Activated CD4-positive, alpha-beta T cell treated with anti-CD3 and anti-CD28 coated beads, Interleukin-2, amount 50 U/mL, for 24 hours (primary cell): ENCODE results near the gene AGMO.
"Not testable (repeated sequence)": the region's sequence is repeated elsewhere in the genome, so short reads cannot be mapped to it uniquely, and the experiment has no call there.

Source experiments
- DNase-seq, 2 donors: peaks; one replicate each; pipeline ENCODE4 v3.0.0-alpha.2; 2020; ENCODE audit warnings: low read depth in 1 of 2, low spot score in 1 of 2

The AGMO gene

DNA sequence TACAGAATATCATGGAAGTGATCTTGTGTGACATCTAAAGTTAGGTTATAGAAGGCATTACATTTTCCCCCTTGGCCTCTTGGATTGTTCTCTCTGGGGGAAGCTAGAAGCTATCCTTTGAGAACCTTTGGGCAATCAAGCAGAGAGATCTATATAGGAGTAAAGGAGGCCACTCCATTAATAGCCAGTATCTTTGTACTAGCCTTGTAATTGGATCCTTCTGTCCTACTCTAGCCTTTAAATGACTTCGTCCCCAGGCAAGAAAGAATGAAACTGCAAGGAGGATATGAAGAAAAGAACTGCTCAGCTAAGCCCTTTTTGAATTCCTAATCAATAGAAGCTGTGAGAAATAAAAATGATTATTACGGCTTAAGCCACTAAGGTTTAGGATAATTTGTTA, 230.9 kb downstream of the AGMO start:
- DNase-seq: no peak

GRCh38 chr7:15327001-15327400, 234.8 kb downstream of the AGMO start:
- no peak for DNase-seq

DNA sequence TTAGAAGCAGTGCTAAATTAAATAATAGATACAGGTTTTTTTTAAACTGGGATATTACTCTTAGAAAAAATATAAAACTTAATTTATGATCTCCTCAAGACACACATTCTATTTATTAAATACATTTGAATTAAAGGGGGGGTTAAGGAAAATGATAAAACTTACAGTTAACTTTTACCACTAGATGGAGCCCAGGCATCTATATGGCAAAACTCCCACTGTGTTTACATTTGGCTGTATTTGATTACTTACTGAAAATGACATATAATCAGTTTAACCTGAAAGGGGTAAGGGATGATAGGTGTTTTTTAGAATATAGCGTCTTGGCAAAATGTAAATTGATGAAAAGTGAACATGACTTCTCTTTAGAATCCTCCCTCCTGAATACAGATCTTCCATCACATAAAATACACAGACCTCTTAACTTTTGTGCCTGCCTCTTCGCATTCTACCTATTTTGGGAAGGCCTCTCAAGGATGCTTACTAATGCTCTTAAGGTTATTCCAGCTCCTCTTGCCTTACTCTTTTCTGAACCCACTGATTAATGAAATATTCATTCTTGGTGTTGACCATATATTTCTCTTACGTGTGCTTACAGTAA, 235.7 kb downstream of the AGMO start:
- no peak for DNase-seq

GRCh38 chr7:15323550-15323949, 238.3 kb downstream of the AGMO start:
- DNase-seq: no peak

- DNase-seq: no peak
Measured at GRCh38 chr7:15317215-15317614, 244.6 kb downstream of the AGMO start.

GRCh38 chr7:15315678-15316077, 246.1 kb downstream of the AGMO start:
- DNase-seq: no peak

GRCh38 chr7:15314922-15315321, 246.9 kb downstream of the AGMO start:
- DNase-seq: no peak

GRCh38 chr7:15313361-15313760, 248.5 kb downstream of the AGMO start:
- DNase-seq: no peak

DNA sequence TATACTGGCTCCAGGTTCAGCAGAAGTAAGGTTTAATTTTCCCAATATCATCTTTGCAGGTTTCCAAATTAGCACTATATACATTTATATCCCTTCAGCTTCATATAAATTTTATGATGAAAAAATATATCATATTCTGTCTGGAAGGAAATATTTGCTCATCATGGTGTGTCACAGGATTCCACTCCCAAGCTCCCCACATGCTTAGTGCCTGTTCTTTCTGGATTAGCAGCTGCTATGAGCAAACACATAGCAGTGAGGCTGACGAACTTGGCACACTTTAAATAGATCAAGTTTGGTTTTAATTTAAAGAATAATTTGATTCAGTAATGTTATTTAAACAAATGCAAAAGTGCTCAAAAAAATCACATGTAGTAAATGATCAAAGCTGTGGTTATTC, 251.9 kb downstream of the AGMO start:
- DNase-seq: no peak

- no peak for DNase-seq
Measured at GRCh38 chr7:15308821-15309220, 253.0 kb downstream of the AGMO start.

GRCh38 chr7:15306296-15306695, 255.5 kb downstream of the AGMO start:
- DNase-seq: no peak

- no peak for DNase-seq
Measured at GRCh38 chr7:15305002-15305600, 256.7 kb downstream of the AGMO start.

DNA sequence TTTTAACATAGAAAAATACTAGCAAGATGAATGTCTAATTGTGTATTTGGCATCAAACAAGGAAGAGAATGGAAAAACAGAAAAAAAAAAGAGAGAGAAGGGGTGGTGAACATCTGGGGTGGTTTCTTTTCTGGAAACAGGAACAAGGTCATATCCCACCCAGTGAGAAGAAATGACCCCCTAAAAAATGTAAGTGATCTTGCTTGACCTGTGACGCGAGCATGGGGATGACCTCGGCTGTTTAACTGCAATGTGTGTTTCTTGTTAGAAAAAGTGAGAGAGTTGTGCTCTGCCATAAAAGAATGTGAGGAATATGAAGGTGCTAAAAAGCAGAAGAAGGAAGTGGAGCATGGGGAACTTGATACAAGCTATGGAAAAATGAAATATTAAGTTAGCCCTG, 258.5 kb downstream of the AGMO start:
- DNase-seq: no peak

GRCh38 chr7:15300986-15301385, 260.8 kb downstream of the AGMO start:
- not testable (repeated sequence) for DNase-seq

GRCh38 chr7:15292138-15292537, 269.7 kb downstream of the AGMO start:
- DNase-seq: no peak

DNA sequence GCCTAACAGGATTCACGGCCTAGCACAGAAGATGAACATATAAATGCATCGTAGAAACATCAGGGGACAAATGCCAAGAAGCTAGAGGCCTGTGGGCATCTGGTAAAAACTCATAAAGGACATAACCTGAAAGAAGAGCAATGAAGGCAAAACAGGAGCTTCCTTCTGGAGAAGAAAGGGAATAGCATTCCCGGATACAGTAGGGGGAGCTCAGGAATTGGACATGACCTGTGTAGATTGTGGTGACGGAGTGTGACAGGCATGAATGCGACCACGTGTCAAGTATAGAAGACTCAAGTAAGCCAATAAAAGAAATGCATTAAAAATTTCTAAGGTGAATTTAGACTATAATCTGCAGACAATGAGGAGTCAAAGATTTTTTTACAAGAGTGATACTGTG, 270.1 kb downstream of the AGMO start:
- DNase-seq: no peak

DNA sequence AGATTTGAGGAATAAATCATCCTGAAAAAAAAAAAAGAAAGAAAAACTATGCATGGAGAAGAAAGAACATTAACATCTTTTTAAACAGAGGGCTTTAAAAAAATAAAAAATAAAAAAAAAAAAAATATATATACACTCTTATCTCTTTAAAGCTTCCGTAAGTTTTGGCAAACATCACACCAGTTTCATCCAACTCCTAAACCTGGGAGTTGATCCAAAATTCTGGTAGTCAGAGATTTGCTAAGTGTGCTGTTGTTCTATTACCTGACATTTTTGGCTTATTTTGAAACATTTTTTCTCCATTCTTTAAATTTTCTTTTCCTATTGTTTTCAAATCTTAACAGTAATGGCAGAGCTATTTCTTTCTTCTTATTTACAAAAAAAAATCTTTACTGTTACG, 273.1 kb downstream of the AGMO start:
- no peak for DNase-seq

DNA sequence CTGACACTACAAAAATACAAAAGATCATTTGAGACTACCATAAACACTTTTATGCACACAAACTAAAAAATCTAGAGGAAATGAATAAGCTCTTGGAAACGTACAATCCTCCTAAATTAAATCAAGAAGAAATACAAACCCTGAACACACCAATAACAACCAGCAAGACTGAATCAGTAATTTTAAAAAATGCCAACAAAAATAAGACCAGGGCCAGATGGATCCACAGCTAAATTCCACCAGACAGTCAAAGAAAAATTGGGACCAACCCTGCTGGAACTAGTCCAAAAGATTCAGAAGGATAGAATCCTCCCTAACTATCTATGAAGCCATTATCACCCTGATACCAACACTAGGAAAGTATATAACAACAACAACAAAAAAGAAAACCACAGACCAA, 277.4 kb downstream of the AGMO start:
- no peak for DNase-seq

DNA sequence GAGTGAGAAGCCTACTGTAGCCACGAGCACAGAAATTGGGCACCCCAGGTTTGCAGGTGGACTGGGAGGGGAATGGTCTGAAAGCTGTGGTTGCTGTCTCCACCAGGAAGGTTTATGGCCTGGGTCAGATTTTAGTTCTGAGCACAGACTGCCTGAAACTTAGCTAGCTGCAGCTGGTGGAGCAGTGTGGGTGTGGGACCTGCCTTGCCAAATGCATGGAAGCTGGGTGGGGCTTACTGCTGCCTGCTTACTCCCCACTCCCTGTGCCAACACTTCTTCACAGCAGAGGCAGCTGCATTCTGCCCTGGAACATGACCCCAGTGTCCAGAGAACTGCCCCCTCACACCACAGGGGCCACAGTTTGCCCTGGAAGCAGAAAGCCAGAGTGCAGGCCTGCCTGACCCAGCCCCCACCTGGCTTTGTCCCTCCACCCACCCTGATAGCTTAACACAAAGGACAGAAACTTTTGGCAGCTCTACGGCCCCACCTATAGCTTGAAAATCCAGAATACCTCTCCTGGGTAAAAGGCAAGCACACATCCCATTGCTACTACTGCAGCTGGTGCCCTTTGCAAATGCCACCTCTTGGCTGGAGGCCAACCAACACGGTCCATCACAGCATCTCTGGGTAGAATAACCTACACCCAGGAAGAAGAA, 281.6 kb downstream of the AGMO start:
- DNase-seq: no peak

DNA sequence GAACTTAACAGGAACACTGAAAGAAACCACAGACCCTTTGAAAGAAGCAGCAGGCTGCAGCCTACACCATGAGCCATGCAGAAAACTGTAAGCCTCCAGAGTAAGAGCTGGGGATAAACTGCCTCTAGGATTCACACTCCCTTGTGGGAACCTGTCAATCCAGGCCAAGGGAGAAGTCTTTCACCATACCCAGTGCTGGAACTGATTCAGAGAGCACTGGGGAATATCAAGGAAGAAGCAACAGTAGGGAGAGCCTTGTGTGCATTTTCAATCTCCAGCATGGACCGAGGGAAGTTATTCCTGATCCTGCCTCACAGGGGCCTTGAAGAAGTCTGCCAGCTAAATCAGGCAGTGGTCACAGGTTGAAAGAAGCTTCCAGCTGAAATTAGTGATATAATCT, 282.2 kb downstream of the AGMO start:
- DNase-seq: no peak

- DNase-seq: no peak
Measured at GRCh38 chr7:15257689-15258088, 304.1 kb downstream of the AGMO start.

GRCh38 chr7:15252181-15252580, 309.6 kb downstream of the AGMO start:
- DNase-seq: no peak

DNA sequence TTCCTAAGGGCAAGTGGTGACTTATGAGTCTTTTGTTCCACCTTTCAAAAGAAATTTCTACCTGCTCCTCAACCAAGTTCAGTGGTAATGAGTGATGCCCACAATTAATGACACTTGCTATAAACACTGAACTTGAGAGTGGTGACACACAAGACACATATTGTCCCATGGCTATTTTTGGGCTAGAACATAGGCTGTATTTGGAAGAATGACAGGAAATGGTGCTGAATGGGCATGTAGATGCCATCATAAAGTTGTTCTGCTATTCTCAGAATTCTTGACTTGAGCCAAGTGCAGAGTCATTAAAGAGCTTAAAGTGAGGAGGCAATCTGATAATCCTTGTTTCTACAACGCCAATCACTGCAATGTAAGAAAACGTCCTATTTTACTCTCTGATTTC, 313.3 kb downstream of the AGMO start:
- DNase-seq: no peak
